Sigmoid colon (tissue), 7 donors: ENCODE data around the gene HLA-B. TPM values are rescaled to one million over a fixed set of nuclear protein-coding genes. Genes with fewer than 3 reads are reported as not detected.
"Not testable (repeated sequence)": the region's sequence is repeated elsewhere in the genome, so short reads cannot be mapped to it uniquely, and the experiment has no call there.

Experiments
- DNase-seq: peaks from one replicate; pipeline ENCODE4 v3.0.0-alpha.2; 2019
- H3K27ac ChIP-seq, 4 donors: fragments of 200-600 bp; sonication (generic); one replicate each; pipeline ENCODE4 v1.5.1; 2016 to 2019; ENCODE audit warnings: mild to moderate bottlenecking in 1 of 4
- H3K27me3 ChIP-seq, 3 donors: fragments of 200-600 bp; sonication (generic); one replicate each; pipeline ENCODE4 v1.5.1; 2019; ENCODE audit warnings: mild to moderate bottlenecking in 1 of 3
- H3K36me3 ChIP-seq, 4 donors: fragments of 200-600 bp; sonication (generic); one replicate each; pipeline ENCODE4 v1.5.1; 2016 to 2019
- H3K4me1 ChIP-seq, 4 donors: fragments of 200-600 bp; sonication (generic); one replicate each; pipeline ENCODE4 v1.5.1; 2017 to 2019
- H3K4me3 ChIP-seq, 4 donors: fragments of 200-600 bp; sonication (generic); one replicate each; pipeline ENCODE4 v1.5.1; 2017 to 2019; ENCODE audit warnings: mild to moderate bottlenecking in 2 of 4, moderate library complexity in 1 of 4
- H3K9me3 ChIP-seq, 4 donors: fragments of 200-600 bp in 3 of 4; sonication (generic) in 3 of 4; one replicate each; pipeline versions ENCODE4 v1.5.1 to v1.6.1; 2013 to 2019
- EP300 ChIP-seq, 4 donors: sonication (generic); formaldehyde crosslinking; IDR thresholded peaks; one replicate each; pipeline ENCODE4 v1.6.1; 2017; ENCODE audit warnings: antibody characterized with exemption in 4 of 4
- POLR2A ChIP-seq, 2 donors: fragments of 450-650 bp; IDR thresholded peaks; one replicate each; pipeline ENCODE4 v1.6.1; 2016; ENCODE audit warnings: antibody characterized with exemption in 2 of 2, mild to moderate bottlenecking in 2 of 2, moderate library complexity in 2 of 2
- POLR2AphosphoS5 ChIP-seq, 4 donors: sonication (generic); formaldehyde crosslinking; IDR thresholded peaks; one replicate each; pipeline ENCODE4 v1.6.1; 2017; ENCODE audit warnings: antibody characterized with exemption in 4 of 4
- WGBS, 2 donors: extraction: QIAGEN DNeasy Blood & Tissue Kit; methylation state at CpG; one replicate each; pipeline ENCODE4 v1.1.7; 2013; 5-methylcytosine and 5-hydroxymethylcytosine counted together
- intact Hi-C: fragments of 100-400 bp; cut with DNase I; formaldehyde crosslinking; loops from one replicate; pipeline ENCODE4 v1.15.1; 2023
- polyA plus RNA-seq, 3 donors: library from polyadenylated mRNA; stranded (reverse); fragments of 200-250 nt; gene quantifications; one replicate each; pipeline ENCODE4 v1.2.3, GENCODE V29; 2013
- total RNA-seq, 4 donors: library from RNA; depleted of rRNA; stranded (reverse); fragments of >200 nt; gene quantifications; one replicate each; pipeline ENCODE4 v1.1.0, GENCODE V29; 2016
- TF ChIP-seq, protein P1 (sequence below), 4 experiments: fragments of 450-650 bp in 3 of 4; fragments of 200-600 bp in 1 of 4; IDR thresholded peaks; one replicate each; pipeline ENCODE4 v1.5.1; 2016 to 2019; ENCODE audit warnings: antibody characterized with exemption in 4 of 4, mild to moderate bottlenecking in 3 of 4, moderate library complexity in 2 of 4
- donor health status: healthy with polysubstance abuse.
- donor health status: Bipolar disorder and iron deficiency.
- donor health status: healthy.

Gene HLA-B
- total and polyA plus RNA-seq, 7 donors, result 279 to 3,047 (median 377) TPM

DNA sequence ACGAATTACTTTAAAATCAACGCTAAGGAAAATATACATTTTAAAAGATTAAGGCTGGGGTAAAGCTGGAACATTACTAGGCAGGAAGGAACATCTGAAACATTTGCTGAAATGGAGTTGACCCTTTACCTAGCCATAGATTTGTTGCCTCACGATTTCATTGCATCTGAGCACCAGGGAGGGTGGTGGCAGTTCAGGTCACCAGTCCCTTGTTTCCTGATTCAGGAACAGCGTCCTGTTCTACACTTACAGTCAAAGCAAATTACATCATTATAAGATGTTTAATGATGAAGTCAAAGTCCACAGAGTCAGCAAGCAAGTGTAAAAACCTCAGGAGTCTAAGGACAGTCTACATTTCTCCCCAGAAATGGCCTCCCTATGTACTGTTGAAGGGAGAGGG lies 37.4 kb upstream of the HLA-B start:
- H3K27me3 ChIP-seq, result no peaks in the 10 kb centered on the region
- peaks cover 0 to 3% (median 0%) of the 10 kb centered on the region in 4 donors for H3K36me3 ChIP-seq
- no peak overlapping the region for H3K4me3 ChIP-seq
- TF ChIP-seq POLR2AphosphoS5 (IDR thresholded peaks at IDR 0.05) (no peak), POLR2A (IDR thresholded peaks at IDR 0.05) (no peak), EP300 (IDR thresholded peaks at IDR 0.05) (no peak)
- TF ChIP-seq, protein P1, sequence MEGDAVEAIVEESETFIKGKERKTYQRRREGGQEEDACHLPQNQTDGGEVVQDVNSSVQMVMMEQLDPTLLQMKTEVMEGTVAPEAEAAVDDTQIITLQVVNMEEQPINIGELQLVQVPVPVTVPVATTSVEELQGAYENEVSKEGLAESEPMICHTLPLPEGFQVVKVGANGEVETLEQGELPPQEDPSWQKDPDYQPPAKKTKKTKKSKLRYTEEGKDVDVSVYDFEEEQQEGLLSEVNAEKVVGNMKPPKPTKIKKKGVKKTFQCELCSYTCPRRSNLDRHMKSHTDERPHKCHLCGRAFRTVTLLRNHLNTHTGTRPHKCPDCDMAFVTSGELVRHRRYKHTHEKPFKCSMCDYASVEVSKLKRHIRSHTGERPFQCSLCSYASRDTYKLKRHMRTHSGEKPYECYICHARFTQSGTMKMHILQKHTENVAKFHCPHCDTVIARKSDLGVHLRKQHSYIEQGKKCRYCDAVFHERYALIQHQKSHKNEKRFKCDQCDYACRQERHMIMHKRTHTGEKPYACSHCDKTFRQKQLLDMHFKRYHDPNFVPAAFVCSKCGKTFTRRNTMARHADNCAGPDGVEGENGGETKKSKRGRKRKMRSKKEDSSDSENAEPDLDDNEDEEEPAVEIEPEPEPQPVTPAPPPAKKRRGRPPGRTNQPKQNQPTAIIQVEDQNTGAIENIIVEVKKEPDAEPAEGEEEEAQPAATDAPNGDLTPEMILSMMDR (IDR thresholded peaks at IDR 0.05), result no peak
- no peaks in the 10 kb centered on the region for H3K9me3 ChIP-seq
- no peak for DNase-seq
- peaks cover 0 to 22% (median 15%) of the 10 kb centered on the region in 4 donors for H3K4me1 ChIP-seq
- intact Hi-C loops, result no loop called here
- WGBS, 2 donors, result 22 to 66% methylated on average over 4 of the region's 4 CpGs
- no peak overlapping the region for H3K27ac ChIP-seq

DNA sequence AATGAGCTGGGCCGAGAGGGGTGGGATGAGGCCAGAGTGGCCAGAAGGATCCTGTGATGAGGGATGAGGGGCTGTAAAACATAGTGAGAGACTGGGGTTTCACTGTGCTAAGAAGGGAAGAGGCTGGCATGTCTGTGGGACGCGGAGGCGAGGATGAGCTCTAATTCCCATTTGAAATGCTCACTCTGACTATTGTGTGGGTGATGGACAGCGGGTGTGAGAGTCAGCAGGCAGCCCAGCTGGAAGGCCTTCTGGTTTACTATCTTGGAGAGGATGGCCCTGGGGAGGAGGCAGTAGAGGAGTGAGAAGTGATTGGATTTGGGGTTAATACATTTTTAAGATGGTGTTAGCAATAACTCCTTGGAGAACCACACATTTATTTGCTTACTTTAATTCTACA lies 37.0 kb upstream of the HLA-B start:
- Histone ChIP-seq H3K9me3 (no peaks in the 10 kb centered on the region), H3K27me3 (no peaks in the 10 kb centered on the region), H3K36me3 (peaks cover 0 to 3% (median 0%) of the 10 kb centered on the region in 4 donors), H3K27ac (no peak overlapping the region), H3K4me1 (peaks cover 0 to 18% (median 13%) of the 10 kb centered on the region in 4 donors), H3K4me3 (no peak overlapping the region)
- DNase-seq, result no peak
- no peak for TF ChIP-seq POLR2A (IDR thresholded peaks at IDR 0.05)
- TF ChIP-seq POLR2AphosphoS5 (IDR thresholded peaks at IDR 0.05), result no peak
- TF ChIP-seq EP300 (IDR thresholded peaks at IDR 0.05), result no peak
- TF ChIP-seq, protein P1 (IDR thresholded peaks at IDR 0.05), result no peak
- intact Hi-C loops, result no loop called here
- 69 to 92% methylated on average over 5 of the region's 5 CpGs for WGBS, 2 donors

DNA sequence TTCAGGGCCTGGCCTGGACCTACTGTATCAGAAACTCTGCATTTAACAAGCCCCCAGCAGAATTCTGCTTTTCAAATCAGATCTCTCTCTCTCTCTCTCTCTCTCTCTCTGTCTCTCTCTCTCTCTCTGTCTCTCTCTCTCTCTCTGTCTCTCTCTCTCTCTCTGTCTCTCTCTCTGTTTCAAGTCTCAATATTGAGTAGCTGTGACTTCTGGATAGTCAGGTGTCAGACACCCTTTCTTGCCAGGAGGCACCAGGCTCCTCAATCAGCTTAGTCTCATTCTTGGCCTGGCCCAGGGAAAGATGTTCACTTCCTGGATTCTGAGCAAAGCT lies 32.8 kb upstream of the HLA-B start:
- H3K9me3 ChIP-seq, DNase-seq, intact Hi-C loops, H3K4me3 ChIP-seq, H3K27me3 ChIP-seq, H3K27ac ChIP-seq, H3K36me3 ChIP-seq: not testable (repeated sequence)
- H3K4me1 ChIP-seq, result peaks cover 0 to 12% (median 7%) of the 10 kb centered on the region in 4 donors

DNA sequence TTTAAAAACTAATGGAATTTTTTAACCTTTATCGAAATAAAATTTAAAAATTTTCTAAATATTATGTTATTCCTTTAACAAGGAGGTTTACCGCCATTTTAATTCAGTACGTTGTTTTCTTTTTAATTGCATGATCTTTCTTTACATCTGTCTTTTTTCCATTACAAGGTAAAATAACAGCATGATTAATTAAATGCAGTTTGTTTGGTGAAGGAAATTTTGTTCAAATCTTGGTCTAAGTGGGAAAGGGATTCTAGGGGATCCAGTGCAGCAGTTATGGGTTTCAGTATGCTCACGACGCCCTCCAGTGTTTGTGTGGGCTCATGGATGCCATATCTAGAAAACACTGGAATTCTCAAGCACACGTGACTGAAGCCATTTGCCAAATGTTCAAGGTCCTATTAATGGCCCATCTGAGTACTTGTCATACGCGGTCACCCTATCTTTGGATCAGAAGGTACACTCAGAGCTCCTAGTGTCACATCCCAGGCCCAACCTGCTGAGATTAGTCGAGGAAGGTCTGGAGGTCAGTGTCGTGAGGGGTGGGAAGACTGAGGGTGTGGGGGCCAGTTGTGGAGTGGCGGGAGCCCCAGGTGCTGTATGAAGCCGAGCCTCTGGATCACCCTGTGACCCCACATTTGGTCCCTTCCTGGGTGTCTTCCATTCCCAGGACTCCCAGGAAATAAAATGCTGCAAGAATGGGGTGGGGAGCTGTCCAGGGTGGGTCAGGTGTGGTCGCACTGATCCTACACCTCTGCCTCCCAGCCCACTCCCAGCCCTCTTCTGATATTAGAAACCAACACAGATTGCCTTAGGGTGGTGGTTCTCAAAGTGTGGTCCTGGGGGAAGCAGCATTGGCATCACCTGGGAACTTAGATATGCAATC lies 32.2 kb upstream of the HLA-B start:
- H3K36me3 ChIP-seq, H3K27ac ChIP-seq, H3K4me3 ChIP-seq, intact Hi-C loops, H3K27me3 ChIP-seq, H3K9me3 ChIP-seq, DNase-seq: not testable (repeated sequence)
- 48 to 60% methylated on average over 4 of the region's 13 CpGs for WGBS, 2 donors
- H3K4me1 ChIP-seq, result peaks cover 0 to 12% (median 7%) of the 10 kb centered on the region in 4 donors

DNA sequence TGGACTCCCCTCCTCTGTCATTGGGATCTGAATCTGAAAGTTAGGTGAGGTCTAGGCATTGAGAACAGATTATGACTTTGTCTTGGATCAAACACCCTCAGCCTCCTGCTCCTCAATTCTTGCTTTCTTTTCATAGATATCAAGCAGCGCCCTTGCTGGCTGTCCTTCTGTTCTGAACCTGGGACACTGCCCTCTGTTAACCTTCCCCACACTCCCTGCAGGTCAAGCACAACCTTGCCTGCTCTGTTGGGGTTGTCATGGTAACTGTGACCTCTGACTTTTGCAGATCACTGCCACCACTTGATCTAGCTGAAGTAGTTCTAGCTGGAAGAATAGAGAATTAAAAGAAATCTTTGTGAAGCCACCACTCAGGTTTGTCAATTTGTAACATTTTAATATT lies 30.0 kb upstream of the HLA-B start:
- no peak overlapping the region for H3K27ac ChIP-seq
- H3K4me1 ChIP-seq, result peaks cover 0 to 12% (median 7%) of the 10 kb centered on the region in 4 donors
- intact Hi-C loops, result no loop called here
- WGBS, 2 donors, result 88 to 92% methylated on average over 1 of the region's 1 CpG
- no peaks in the 10 kb centered on the region for H3K36me3 ChIP-seq
- no peak for DNase-seq
- no peaks in the 10 kb centered on the region for H3K9me3 ChIP-seq
- H3K27me3 ChIP-seq, result no peaks in the 10 kb centered on the region
- H3K4me3 ChIP-seq, result no peak overlapping the region
- no peak for TF ChIP-seq EP300 (IDR thresholded peaks at IDR 0.05)
- no peak for TF ChIP-seq POLR2A (IDR thresholded peaks at IDR 0.05)
- no peak for TF ChIP-seq POLR2AphosphoS5 (IDR thresholded peaks at IDR 0.05)
- TF ChIP-seq, protein P1 (IDR thresholded peaks at IDR 0.05), result no peak

DNA sequence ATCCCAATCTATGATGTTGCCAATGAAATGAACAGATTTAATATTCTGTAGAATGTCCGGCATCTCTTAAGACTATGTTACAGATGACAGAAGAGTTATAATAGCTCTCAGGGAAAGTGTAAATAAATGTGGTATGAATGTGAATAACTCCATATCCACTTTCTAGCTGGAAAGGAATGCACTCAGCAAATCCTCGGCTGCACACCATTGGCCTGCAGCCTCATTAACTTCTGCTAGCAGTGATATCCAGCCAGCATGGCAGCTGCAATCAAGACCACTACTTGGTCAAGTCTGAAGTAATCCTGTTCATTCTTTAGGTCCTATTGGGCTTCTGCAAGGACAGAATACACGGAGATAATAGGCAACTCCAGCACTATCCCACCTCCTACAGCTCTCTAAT lies 29.1 kb upstream of the HLA-B start:
- intact Hi-C loops, result no loop called here
- no peaks in the 10 kb centered on the region for H3K36me3 ChIP-seq
- no peaks in the 10 kb centered on the region for H3K9me3 ChIP-seq
- no peak overlapping the region for H3K4me3 ChIP-seq
- DNase-seq, result no peak
- peaks cover 0 to 12% (median 7%) of the 10 kb centered on the region in 4 donors for H3K4me1 ChIP-seq
- H3K27me3 ChIP-seq, result no peaks in the 10 kb centered on the region
- WGBS, 2 donors, result 73% methylated on average over 3 of the region's 3 CpGs
- no peak overlapping the region for H3K27ac ChIP-seq
- TF ChIP-seq EP300 (IDR thresholded peaks at IDR 0.05), result no peak
- no peak for TF ChIP-seq POLR2A (IDR thresholded peaks at IDR 0.05)
- TF ChIP-seq, protein P1 (IDR thresholded peaks at IDR 0.05), result no peak
- no peak for TF ChIP-seq POLR2AphosphoS5 (IDR thresholded peaks at IDR 0.05)
